Forelimb muscle (tissue), 1 donor: ENCODE data around the gene TM2D1. TPM values are rescaled to one million over a fixed set of nuclear protein-coding genes. Genes with fewer than 3 reads are reported as not detected.
"Not testable (repeated sequence)": the region's sequence is repeated elsewhere in the genome, so short reads cannot be mapped to it uniquely, and the experiment has no call there.

Experiments used
- DNase-seq: peaks from one replicate; pipeline ENCODE4 v3.0.0-alpha.2; 2013; ENCODE audit warnings: low read depth
- polyA plus RNA-seq: library from polyadenylated mRNA; unstranded; fragments of 120-200 nt; gene quantifications from one replicate; pipeline ENCODE4 v1.2.1, GENCODE V29; 2013; ENCODE audit not compliant: insufficient read length

Gene TM2D1
- polyA plus RNA-seq, 1 donor = 50.6 TPM

DNA sequence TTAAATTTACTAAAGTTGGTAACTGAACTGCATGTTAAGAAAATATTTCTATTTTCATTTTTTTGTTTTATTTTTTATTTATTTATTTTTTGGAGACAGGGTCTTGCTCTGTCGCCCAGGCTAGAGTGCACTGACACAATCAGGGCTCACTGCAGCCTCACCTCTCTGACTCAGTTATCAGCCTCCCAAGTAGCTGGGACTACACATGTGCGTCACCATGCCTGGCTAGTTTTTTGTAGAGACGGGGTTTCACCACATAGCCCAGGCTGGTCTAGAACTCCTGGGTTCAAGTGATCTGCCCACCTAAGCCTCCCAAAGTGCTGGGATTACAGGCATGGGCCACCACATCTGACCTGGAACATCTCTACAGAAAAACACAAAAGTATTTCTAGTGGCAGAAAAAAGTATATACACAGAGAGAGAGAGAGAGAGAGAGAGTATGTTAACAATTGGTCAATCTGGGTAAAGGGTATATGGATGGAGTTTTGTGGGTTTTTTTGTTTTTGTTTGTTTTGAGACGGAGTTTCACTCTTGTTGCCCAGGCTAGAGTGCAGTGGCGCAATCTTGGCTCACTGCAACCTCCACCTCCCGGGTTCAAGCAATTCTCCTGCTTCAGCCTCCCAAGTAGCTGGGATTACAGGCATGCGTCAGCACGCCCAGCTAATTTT, 5.8 kb downstream of the TM2D1 start:
- not testable (repeated sequence) for DNase-seq

DNA sequence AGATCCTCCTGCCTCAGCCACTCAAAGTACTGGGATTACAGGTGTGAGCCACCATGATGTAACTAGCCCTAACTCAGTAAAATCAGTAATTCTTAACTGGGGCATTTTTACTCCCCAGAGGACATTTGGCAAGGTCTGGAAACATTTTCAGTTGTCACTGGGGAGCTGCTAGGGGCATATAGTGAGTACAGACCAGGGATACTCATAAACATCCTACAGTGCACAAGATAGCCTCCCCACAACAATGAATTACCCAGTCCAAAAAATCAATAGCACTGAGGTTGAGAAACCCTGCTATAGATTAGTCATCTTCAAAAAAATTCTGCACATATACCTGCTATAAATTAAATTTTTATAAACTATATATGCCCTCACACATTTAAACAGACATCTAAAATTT, 13.0 kb downstream of the TM2D1 start:
- DNase-seq = no peak

DNA sequence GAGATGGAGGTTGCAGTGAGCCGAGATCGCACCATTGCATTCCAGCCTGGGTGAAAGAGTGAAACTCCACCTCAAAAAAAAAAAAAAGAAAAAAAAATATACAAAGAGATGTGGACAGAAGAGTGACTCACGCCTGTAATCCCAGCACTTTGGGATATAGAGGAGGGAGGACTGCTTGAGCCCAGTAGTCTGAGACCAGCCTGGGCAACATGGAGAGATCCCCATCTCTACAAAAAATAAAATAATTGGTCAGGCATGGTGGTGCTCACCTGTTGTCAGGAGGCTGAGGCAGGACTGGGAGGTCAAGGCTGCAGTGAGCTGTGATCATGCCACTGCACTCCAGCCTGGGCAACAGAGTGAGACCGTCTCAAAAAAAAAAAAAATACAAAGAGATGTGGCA, 13.7 kb downstream of the TM2D1 start:
- DNase-seq = not testable (repeated sequence)

GRCh38 chr1:61709908-61710289, 15.0 kb downstream of the TM2D1 start:
- DNase-seq = no peak

DNA sequence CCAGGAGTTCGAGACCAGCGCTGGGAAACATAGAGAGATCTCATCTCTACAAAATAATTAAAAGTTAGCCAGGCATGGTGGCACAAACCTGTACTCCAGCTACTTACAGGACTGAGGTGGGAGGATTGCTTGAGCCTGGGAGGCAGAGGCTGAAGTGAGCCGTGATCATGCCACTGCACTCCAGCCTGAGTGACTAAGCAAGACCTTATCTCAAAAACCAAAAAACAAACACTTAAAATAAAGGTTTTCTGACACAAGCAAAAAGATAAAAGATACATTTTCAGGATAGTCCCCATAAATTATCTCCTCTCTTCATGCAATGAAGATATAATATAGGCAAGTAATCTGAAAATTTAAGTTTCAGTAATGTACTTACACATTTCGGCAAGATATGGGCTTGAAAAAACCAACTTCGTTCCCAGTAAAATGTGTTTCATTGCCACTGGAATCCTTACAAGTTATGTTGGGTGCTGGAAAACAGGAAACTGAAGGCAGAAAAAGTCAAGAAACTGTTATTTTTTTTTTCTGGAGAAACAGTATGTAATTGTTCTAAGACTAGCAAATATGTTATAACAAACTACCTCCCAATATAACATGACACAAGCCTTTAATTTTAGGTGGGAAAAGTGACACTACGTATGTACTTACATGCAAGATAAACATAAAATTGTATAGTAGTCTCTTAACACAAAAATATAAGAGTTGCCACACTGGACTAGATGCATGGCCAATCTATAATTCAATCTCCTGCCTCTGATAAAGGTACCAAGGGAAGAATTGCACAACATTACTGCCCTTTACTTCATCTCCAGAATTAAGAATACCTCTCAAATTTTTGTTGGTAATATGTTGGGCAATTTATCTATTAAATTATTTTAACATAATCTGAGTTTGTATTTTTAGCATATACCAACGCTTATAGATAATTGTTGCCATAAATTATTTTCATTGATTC, 15.7 kb downstream of the TM2D1 start:
- DNase-seq = no peak

- DNase-seq = no peak
These were observed 24.8 kb downstream of the TM2D1 start for GRCh38 chr1:61699911-61700851.

DNA sequence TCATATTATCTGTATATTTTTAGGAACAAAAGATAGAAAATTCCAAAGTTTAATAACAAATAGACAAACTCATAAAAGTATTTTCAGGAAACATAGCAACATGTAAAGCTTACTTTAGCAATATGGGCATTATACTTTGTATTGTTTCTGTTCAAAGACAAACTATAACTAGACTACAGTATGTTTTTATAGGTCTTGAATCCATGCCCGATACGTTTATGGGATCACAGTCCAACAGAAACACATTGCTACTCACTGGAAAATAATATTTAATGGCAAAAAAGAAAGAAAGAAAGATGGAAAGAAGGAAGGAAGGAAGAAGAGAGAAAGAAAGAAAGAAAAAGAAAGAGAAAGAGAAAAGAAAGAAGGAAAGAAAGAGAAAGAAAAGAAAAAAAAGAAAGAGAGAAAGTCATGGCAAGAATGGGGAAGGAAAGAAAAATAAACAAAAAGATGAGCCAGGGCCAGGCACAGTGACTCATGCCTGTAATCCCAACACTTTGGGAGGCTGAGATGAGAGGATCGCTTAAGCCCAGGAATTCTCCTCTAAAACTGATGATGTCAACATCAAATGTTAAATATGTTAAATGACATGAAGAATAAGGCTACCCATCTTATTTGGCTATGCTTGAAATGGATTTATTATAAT, 32.7 kb downstream of the TM2D1 start:
- DNase-seq = no peak

DNA sequence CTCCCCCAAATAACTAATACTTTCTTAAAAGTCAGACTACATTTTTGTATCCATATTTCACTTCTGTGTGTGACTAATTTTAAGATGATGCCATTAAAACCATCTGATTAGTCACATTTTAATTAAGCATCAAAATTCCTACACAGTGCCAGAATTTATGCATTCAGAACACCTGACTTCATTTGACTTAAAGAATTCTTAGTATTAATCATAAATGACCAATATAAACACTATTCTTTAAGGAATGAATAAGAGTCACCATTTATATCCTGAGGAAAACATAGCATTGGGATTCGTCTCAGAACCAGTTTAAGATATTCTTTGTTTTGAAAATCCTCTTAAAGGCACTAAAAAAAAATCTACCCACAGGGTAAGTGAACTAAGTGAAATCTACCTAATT, 37.0 kb downstream of the TM2D1 start:
- DNase-seq = no peak

- no peak for DNase-seq
These were observed 42.0 kb downstream of the TM2D1 start for GRCh38 chr1:61682891-61683290.

GRCh38 chr1:61680500-61680899, 44.4 kb downstream of the TM2D1 start:
- DNase-seq = no peak

GRCh38 chr1:61676881-61677280, 48.1 kb downstream of the TM2D1 start:
- not testable (repeated sequence) for DNase-seq

- no peak for DNase-seq
These were observed 50.7 kb downstream of the TM2D1 start for GRCh38 chr1:61674221-61674620.

- DNase-seq = no peak
These were observed 52.6 kb downstream of the TM2D1 start for GRCh38 chr1:61672376-61672775.

- no peak for DNase-seq
These were observed 54.5 kb downstream of the TM2D1 start for GRCh38 chr1:61670445-61670844.

- DNase-seq = no peak
These were observed 54.9 kb downstream of the TM2D1 start for GRCh38 chr1:61670016-61670415.

- no peak for DNase-seq
These were observed 65.9 kb downstream of the TM2D1 start for GRCh38 chr1:61659061-61659460.

GRCh38 chr1:61655453-61655852, 69.5 kb downstream of the TM2D1 start:
- DNase-seq = no peak

DNA sequence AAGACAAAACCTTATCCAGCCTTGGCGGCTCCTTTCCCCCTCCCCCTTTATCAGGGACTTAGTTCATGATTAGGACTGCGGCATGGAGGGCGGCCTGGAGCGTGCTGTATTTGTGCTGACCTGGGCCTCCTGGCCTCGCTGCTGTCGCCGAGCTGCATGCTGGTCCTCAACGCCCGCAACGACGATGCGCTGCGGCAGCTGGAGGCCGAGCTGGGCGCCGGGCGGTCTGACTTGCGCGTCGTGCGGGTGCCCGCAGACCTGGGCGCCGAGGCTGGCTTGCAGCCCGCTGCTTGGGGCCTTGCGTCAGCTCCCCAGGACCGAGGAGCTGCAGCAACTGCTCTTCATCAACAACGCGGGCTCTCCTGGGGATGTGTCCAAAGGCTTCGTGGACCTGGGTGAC, 70.9 kb downstream of the TM2D1 start:
- DNase-seq = no peak

DNA sequence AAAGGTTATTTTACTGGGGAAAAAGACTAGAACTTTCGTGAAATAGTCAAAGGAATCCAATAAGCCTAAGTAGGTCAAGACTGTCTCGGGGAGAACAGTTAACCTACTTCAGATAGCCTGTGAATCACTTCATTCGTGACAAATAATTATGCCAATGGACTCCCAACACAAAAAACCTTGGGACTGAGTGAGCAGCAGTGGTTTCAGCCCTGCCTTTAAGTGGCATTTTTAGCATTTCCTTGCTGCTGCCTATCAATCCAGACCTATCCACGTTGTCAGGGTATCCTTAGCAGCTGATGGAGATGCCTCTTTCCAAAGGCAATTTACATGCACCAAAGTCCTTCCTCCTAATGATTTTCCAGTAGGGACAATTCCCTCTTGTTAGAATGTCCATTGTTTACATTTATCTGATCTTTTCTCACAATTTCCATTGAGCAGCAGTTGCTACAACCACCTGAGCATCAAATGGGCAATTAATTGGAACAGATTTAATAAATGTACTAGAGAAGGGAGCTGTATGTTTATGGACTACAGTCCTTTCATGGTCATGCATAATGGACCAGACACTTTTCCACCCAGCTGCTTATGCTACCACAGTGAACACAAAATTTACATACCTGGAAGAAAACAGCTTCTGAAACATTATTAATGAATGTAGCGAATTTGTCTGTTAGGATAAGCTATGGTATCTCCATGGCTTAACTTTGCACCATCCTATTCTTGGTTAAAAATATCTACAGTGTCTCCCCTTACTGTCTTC, 75.8 kb downstream of the TM2D1 start:
- no peak for DNase-seq

DNA sequence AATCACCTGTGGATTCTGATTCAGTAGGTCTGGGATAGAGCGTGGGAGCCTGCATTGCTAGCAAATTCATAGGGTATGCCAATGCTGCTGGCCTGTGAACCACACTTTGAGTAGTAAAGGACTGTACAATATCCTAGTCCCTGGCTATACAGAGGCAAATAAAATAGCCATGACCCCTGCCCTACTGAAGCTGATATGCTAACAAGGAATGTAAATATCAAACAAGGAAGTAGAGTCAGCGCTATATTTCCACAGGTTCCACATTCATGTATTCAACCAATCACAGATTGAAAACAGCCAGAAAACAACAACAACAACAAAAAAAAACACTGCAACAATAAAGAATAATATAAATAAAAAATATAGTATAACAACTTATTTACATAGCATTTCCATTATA, 77.8 kb downstream of the TM2D1 start:
- DNase-seq = no peak

- DNase-seq = no peak
These were observed 79.5 kb downstream of the TM2D1 start for GRCh38 chr1:61645476-61645875.
